ENCODE results near the gene FAM135A.
A peak's percentile ranks its signal among the peaks of the same experiment; 100 is the strongest.
"Not testable (repeated sequence)": the region's sequence is repeated elsewhere in the genome, so short reads cannot be mapped to it uniquely, and the experiment has no call there.

Gene FAM135A

GRCh38 chr6:70547313-70547712 is 134.0 kb downstream of the FAM135A start:
- H3K4me1 Mint-ChIP-seq, result no peaks in the 10 kb centered on the region
- H3K27ac Mint-ChIP-seq (ENCODE audit: low read depth), result no peak overlapping the region
- ATAC-seq (replicated peaks; ENCODE audit: extremely low read depth, poor library complexity, severe bottlenecking) (no peak), DNase-seq (ENCODE audit: low spot score in 2 of 2) (no peak)
- no peaks in the 10 kb centered on the region for H3K9me3 Mint-ChIP-seq
- H3K36me3 Mint-ChIP-seq (ENCODE audit: insufficient read depth), result no peaks in the 10 kb centered on the region
- no peaks in the 10 kb centered on the region for H3K27me3 Mint-ChIP-seq
- no peak overlapping the region for H3K4me3 Mint-ChIP-seq

- Mint-ChIP-seq H3K9me3 (no peaks in the 10 kb centered on the region), H3K4me1 (no peaks in the 10 kb centered on the region), H3K4me3 (no peak overlapping the region), H3K27ac (ENCODE audit: low read depth) (no peak overlapping the region), H3K27me3 (no peaks in the 10 kb centered on the region), H3K36me3 (ENCODE audit: insufficient read depth) (no peaks in the 10 kb centered on the region)
- no peak for DNase-seq (ENCODE audit: low spot score in 2 of 2)
- ATAC-seq (replicated peaks; ENCODE audit: extremely low read depth, poor library complexity, severe bottlenecking), result no peak
Measured at GRCh38 chr6:70547905-70548304, 134.6 kb downstream of the FAM135A start.

DNA sequence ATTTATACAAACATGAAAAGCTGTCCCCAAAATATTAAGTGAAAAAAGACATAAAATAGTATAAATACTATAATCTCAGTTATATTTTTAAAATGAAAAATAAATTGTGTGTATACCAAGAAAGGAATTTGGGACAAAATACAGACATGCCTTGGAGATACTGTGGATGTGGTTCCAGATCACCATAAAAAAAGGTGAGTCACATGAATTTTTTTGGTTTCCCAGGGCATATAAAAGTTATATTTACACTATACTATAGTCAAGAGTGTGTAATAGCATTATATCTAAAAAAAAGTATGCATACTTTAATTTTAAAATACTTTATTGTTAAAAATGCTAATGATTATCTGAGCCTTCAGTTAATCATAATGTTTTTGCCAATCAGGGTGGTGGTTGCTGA is 136.0 kb downstream of the FAM135A start:
- H3K4me3 Mint-ChIP-seq, result no peak overlapping the region
- DNase-seq (ENCODE audit: low spot score in 2 of 2), result no peak

GRCh38 chr6:70551566-70551965 is 138.3 kb downstream of the FAM135A start:
- Mint-ChIP-seq H3K9me3 (no peaks in the 10 kb centered on the region), H3K27me3 (no peaks in the 10 kb centered on the region), H3K36me3 (ENCODE audit: insufficient read depth) (peaks cover 3% of the 10 kb centered on the region), H3K27ac (ENCODE audit: low read depth) (no peak overlapping the region), H3K4me3 (no peak overlapping the region), H3K4me1 (no peaks in the 10 kb centered on the region)
- no peak for DNase-seq (ENCODE audit: low spot score in 2 of 2)
- no peak for ATAC-seq (replicated peaks; ENCODE audit: extremely low read depth, poor library complexity, severe bottlenecking)

More for the DNA sequence above, 136.0 kb downstream of the FAM135A start:
- Mint-ChIP-seq H3K36me3 (ENCODE audit: insufficient read depth) (peaks cover 2% of the 10 kb centered on the region), H3K27ac (ENCODE audit: low read depth) (no peak overlapping the region), H3K27me3 (no peaks in the 10 kb centered on the region), H3K4me1 (no peaks in the 10 kb centered on the region), H3K9me3 (no peaks in the 10 kb centered on the region)
- no peak for ATAC-seq (replicated peaks; ENCODE audit: extremely low read depth, poor library complexity, severe bottlenecking)

- ATAC-seq (replicated peaks; ENCODE audit: extremely low read depth, poor library complexity, severe bottlenecking); H3K27me3 Mint-ChIP-seq; H3K4me1 Mint-ChIP-seq; H3K9me3 Mint-ChIP-seq; H3K4me3 Mint-ChIP-seq; H3K36me3 Mint-ChIP-seq (ENCODE audit: insufficient read depth); DNase-seq (ENCODE audit: low spot score in 2 of 2); H3K27ac Mint-ChIP-seq (ENCODE audit: low read depth): not testable (repeated sequence)
Measured at GRCh38 chr6:70552286-70552940, 139.1 kb downstream of the FAM135A start.

DNA sequence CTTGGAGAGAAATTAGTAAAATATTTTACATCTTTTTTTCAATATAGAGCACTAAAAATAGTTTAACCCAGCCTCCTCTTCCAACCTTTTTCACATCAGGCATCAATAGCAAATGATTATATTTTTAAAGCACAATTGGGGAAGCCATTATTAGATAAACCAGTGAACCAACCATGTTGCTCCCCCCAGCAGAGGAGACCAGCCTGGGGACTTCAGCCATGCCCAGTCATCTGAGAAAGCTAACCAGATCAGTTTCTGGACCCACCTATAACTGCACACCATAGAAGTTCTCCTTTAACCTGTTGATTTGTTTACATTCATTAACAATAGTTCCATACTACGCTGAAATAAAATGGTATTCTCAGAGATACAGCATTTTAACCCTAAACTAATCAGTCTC is 139.7 kb downstream of the FAM135A start:
- Mint-ChIP-seq H3K4me3 (no peak overlapping the region), H3K4me1 (no peaks in the 10 kb centered on the region), H3K27ac (ENCODE audit: low read depth) (no peak overlapping the region), H3K9me3 (no peaks in the 10 kb centered on the region), H3K27me3 (no peaks in the 10 kb centered on the region), H3K36me3 (ENCODE audit: insufficient read depth) (peaks cover 3% of the 10 kb centered on the region)
- ATAC-seq (replicated peaks; ENCODE audit: extremely low read depth, poor library complexity, severe bottlenecking), result no peak
- DNase-seq (ENCODE audit: low spot score in 2 of 2), result no peak

DNA sequence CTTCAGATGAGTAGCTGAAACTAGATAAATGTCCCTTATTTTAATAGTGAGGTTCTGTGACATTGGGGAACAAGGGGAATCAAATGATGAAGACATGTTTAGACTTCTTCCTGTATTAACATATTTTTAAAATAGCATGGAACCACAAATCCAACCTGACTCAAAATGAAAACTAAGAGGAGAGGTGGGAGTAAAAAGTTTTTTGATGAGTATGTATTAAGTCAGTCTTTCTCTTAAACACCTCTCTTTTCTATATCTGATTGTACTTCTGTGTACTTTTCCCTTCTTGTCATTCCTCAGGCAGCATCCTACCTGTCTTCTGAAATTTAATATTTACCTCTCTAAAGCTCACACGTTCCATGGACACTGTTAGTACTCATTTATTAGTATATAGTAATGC is 144.7 kb downstream of the FAM135A start:
- Mint-ChIP-seq H3K27ac (ENCODE audit: low read depth) (no peak overlapping the region), H3K4me1 (no peaks in the 10 kb centered on the region), H3K4me3 (no peak overlapping the region), H3K36me3 (ENCODE audit: insufficient read depth) (peaks cover 3% of the 10 kb centered on the region), H3K9me3 (no peaks in the 10 kb centered on the region), H3K27me3 (no peaks in the 10 kb centered on the region)
- DNase-seq (ENCODE audit: low spot score in 2 of 2) (no peak), ATAC-seq (replicated peaks; ENCODE audit: extremely low read depth, poor library complexity, severe bottlenecking) (no peak)

- H3K4me3 Mint-ChIP-seq; H3K27me3 Mint-ChIP-seq; H3K9me3 Mint-ChIP-seq; H3K36me3 Mint-ChIP-seq (ENCODE audit: insufficient read depth); ATAC-seq (replicated peaks; ENCODE audit: extremely low read depth, poor library complexity, severe bottlenecking); DNase-seq (ENCODE audit: low spot score in 2 of 2); H3K27ac Mint-ChIP-seq (ENCODE audit: low read depth); H3K4me1 Mint-ChIP-seq: not testable (repeated sequence)
Measured at GRCh38 chr6:70562401-70562800, 149.1 kb downstream of the FAM135A start.

DNA sequence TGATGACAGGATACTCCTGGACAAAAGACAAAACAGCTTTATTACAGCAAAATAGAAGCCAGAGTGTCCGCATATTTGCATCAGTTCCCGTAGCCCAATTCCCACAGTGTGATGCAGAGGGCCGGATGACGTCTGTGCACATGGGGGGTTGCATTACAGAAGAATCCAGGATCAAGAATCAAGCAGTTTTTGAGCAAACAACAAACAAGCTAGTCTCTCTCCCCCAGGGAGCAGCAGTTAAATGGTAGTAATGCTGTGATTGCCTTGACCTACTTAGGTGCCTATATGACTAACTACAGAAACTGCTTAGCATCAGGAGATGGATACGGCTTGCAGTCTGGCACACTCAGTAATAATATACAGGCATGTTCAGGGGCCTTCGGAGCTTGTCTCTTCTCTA is 150.2 kb downstream of the FAM135A start:
- H3K27ac Mint-ChIP-seq (ENCODE audit: low read depth), result no peak overlapping the region
- no peak overlapping the region for H3K4me3 Mint-ChIP-seq
- peaks cover 7% of the 10 kb centered on the region for H3K4me1 Mint-ChIP-seq
- ATAC-seq (replicated peaks; ENCODE audit: extremely low read depth, poor library complexity, severe bottlenecking), result no peak
- peaks cover 2% of the 10 kb centered on the region for H3K36me3 Mint-ChIP-seq (ENCODE audit: insufficient read depth)
- no peak for DNase-seq (ENCODE audit: low spot score in 2 of 2)
- no peaks in the 10 kb centered on the region for H3K9me3 Mint-ChIP-seq
- no peaks in the 10 kb centered on the region for H3K27me3 Mint-ChIP-seq

GRCh38 chr6:70566751-70567382 is 153.6 kb downstream of the FAM135A start, which contains the start of gene SDHAF4:
Gene SDHAF4 (plus strand): TSS chr6:70566930. CDS start chr6:70566941, 11 bp downstream.
- H3K27ac Mint-ChIP-seq (ENCODE audit: low read depth), result peak within 1 kb of the TSS; percentile 61
- peak within 1 kb of the TSS; percentile 76 for H3K4me3 Mint-ChIP-seq
- H3K9me3 Mint-ChIP-seq, result no peaks in the 10 kb centered on the region
- peaks cover 5% of the 10 kb centered on the region for H3K36me3 Mint-ChIP-seq (ENCODE audit: insufficient read depth)
- DNase-seq (ENCODE audit: low spot score in 2 of 2) (peak; percentile 88 to 96), ATAC-seq (replicated peaks; ENCODE audit: extremely low read depth, poor library complexity, severe bottlenecking) (peak; percentile 98)
- no peaks in the 10 kb centered on the region for H3K27me3 Mint-ChIP-seq
- H3K4me1 Mint-ChIP-seq, result peaks cover 12% of the 10 kb centered on the region

DNA sequence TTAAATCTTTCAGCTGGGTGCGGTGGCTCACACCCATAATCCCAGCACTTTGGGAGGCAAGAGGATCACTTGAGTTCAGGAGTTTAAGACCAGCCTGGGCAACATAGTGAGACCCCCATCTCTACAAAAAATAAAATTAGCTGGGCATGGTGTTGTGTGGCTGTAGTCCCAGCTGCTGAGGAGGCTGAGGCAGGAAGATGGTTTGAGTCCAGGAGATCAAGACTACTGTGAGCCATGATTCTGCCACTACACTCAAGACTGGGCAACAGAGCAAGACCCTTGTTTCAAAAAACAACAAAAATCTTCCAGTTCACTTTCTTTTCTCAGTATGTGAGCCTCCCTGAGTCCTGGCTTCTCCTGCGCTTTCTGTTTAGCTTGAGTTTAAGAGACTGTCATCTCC is 161.3 kb downstream of the FAM135A start:
- no peaks in the 10 kb centered on the region for H3K27me3 Mint-ChIP-seq
- no peak overlapping the region for H3K27ac Mint-ChIP-seq (ENCODE audit: low read depth)
- no peaks in the 10 kb centered on the region for H3K9me3 Mint-ChIP-seq
- DNase-seq (ENCODE audit: low spot score in 2 of 2), result no peak
- peaks cover 4% of the 10 kb centered on the region for H3K4me1 Mint-ChIP-seq
- ATAC-seq (replicated peaks; ENCODE audit: extremely low read depth, poor library complexity, severe bottlenecking), result no peak
- H3K4me3 Mint-ChIP-seq, result no peak overlapping the region
- H3K36me3 Mint-ChIP-seq (ENCODE audit: insufficient read depth), result peaks cover 5% of the 10 kb centered on the region

- no peaks in the 10 kb centered on the region for H3K4me1 Mint-ChIP-seq
- H3K27me3 Mint-ChIP-seq, result no peaks in the 10 kb centered on the region
- H3K4me3 Mint-ChIP-seq, result no peak overlapping the region
- ATAC-seq (replicated peaks; ENCODE audit: extremely low read depth, poor library complexity, severe bottlenecking), result no peak
- H3K36me3 Mint-ChIP-seq (ENCODE audit: insufficient read depth), result peaks cover 5% of the 10 kb centered on the region
- DNase-seq (ENCODE audit: low spot score in 2 of 2), result no peak
- H3K27ac Mint-ChIP-seq (ENCODE audit: low read depth), result no peak overlapping the region
- H3K9me3 Mint-ChIP-seq, result no peaks in the 10 kb centered on the region
Measured at GRCh38 chr6:70575899-70576495, 162.7 kb downstream of the FAM135A start.

GRCh38 chr6:70586114-70586513 is 172.8 kb downstream of the FAM135A start:
- H3K27me3 Mint-ChIP-seq, result no peaks in the 10 kb centered on the region
- H3K4me1 Mint-ChIP-seq, result no peaks in the 10 kb centered on the region
- ATAC-seq (replicated peaks; ENCODE audit: extremely low read depth, poor library complexity, severe bottlenecking) (no peak), DNase-seq (ENCODE audit: low spot score in 2 of 2) (no peak)
- H3K36me3 Mint-ChIP-seq (ENCODE audit: insufficient read depth), result peaks cover 15% of the 10 kb centered on the region
- H3K4me3 Mint-ChIP-seq, result no peak overlapping the region
- no peak overlapping the region for H3K27ac Mint-ChIP-seq (ENCODE audit: low read depth)
- H3K9me3 Mint-ChIP-seq, result no peaks in the 10 kb centered on the region

All from central memory CD8-positive, alpha-beta T cell (primary cell).